Peyer's patch (tissue), 4 donors: ENCODE measurements around the gene CCDC78.

Source experiments
- POLR2A ChIP-seq, 2 donors: fragments of 450-650 bp; IDR thresholded peaks; one replicate each; pipeline ENCODE4 v1.5.1; 2017; ENCODE audit warnings: antibody characterized with exemption in 2 of 2, mild to moderate bottlenecking in 2 of 2, moderate library complexity in 2 of 2
- TF ChIP-seq, protein P1 (sequence below), 6 experiments: fragments of 450-650 bp in 4 of 6; fragments of 200-600 bp in 2 of 6; sonication (generic) in 1 of 6; IDR thresholded peaks; one replicate each; pipeline ENCODE4 v1.5.1; 2017 to 2019; ENCODE audit warnings: antibody characterized with exemption in 6 of 6, mild to moderate bottlenecking in 3 of 6, moderate library complexity in 1 of 6

DNA sequence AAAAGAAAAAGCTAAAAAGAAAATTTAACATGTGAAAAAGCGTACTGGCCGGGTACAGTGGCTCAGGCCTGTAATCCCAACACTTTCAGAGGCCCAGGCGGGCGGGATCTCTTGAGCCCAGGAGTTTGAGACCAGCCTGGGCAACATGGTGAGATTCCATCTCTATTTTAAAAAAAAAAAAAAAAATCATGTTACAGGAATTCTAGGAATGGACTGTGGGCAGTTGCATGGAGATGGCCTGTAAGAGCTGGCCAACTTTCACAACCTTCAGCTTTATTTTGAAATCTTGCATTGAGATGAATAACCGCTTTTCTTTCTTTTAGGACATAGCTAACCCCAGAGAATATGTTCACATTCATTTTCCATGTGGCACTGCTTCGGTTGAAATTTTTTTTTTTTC lies 22.8 kb upstream of the CCDC78 start:
- TF ChIP-seq, protein P1, sequence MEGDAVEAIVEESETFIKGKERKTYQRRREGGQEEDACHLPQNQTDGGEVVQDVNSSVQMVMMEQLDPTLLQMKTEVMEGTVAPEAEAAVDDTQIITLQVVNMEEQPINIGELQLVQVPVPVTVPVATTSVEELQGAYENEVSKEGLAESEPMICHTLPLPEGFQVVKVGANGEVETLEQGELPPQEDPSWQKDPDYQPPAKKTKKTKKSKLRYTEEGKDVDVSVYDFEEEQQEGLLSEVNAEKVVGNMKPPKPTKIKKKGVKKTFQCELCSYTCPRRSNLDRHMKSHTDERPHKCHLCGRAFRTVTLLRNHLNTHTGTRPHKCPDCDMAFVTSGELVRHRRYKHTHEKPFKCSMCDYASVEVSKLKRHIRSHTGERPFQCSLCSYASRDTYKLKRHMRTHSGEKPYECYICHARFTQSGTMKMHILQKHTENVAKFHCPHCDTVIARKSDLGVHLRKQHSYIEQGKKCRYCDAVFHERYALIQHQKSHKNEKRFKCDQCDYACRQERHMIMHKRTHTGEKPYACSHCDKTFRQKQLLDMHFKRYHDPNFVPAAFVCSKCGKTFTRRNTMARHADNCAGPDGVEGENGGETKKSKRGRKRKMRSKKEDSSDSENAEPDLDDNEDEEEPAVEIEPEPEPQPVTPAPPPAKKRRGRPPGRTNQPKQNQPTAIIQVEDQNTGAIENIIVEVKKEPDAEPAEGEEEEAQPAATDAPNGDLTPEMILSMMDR (IDR thresholded peaks at IDR 0.05), result no peak
- no peak for TF ChIP-seq POLR2A (IDR thresholded peaks at IDR 0.05)
